ENCODE results near the gene TRIM2.

Gene TRIM2

DNA sequence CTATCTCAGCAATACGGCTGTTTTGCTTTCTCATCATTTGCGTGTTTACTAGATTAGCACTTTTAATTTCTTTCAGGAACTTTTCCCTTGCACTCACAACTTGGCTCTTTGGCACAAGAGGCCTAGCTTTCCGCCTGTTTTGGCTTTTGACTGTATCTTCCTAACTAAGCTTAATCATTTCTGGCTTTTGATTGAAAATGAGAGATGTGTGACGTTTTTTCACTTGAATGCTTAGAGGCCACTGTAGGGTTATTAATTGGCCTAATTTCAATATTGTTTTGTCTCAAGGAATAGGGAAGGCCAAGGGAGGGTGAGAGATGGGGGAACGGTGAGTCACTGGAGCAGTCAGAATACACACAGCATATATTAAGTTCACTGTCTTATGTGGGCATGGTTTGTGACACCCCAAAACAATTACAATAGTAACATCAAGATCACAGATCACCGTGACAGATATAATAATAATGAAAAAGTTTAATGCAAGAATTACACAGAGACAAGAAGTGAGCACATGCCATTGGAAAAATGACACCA is 167.5 kb downstream of the TRIM2 start:
- no peak for DNase-seq (ENCODE audit: low read depth, low spot score)
- TF ChIP-seq, protein P1, sequence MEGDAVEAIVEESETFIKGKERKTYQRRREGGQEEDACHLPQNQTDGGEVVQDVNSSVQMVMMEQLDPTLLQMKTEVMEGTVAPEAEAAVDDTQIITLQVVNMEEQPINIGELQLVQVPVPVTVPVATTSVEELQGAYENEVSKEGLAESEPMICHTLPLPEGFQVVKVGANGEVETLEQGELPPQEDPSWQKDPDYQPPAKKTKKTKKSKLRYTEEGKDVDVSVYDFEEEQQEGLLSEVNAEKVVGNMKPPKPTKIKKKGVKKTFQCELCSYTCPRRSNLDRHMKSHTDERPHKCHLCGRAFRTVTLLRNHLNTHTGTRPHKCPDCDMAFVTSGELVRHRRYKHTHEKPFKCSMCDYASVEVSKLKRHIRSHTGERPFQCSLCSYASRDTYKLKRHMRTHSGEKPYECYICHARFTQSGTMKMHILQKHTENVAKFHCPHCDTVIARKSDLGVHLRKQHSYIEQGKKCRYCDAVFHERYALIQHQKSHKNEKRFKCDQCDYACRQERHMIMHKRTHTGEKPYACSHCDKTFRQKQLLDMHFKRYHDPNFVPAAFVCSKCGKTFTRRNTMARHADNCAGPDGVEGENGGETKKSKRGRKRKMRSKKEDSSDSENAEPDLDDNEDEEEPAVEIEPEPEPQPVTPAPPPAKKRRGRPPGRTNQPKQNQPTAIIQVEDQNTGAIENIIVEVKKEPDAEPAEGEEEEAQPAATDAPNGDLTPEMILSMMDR (IDR thresholded peaks at IDR 0.05; ENCODE audit: low read depth, low read length), result no peak
- in situ Hi-C loops (cut with HindIII; ENCODE audit: low sequenced_read_pairs), result no loop called here
- H3K4me3 ChIP-seq (ENCODE audit: low read depth, low read length), result no peak overlapping the region

- in situ Hi-C loops (cut with HindIII; ENCODE audit: low sequenced_read_pairs), result no loop called here
- TF ChIP-seq, protein P1 (IDR thresholded peaks at IDR 0.05; ENCODE audit: low read depth, low read length), result no peak
- DNase-seq (ENCODE audit: low read depth, low spot score), result no peak
- no peak overlapping the region for H3K4me3 ChIP-seq (ENCODE audit: low read depth, low read length)
Measured at GRCh38 chr4:153372967-153373562, 168.8 kb downstream of the TRIM2 start.

GRCh38 chr4:153374442-153374841 is 170.2 kb downstream of the TRIM2 start:
- TF ChIP-seq, protein P1 (IDR thresholded peaks at IDR 0.05; ENCODE audit: low read depth, low read length), result no peak
- DNase-seq (ENCODE audit: low read depth, low spot score), result no peak
- in situ Hi-C loops (cut with HindIII; ENCODE audit: low sequenced_read_pairs), result no loop called here
- H3K4me3 ChIP-seq (ENCODE audit: low read depth, low read length), result no peak overlapping the region

- no peak for DNase-seq (ENCODE audit: low read depth, low spot score)
- no peak overlapping the region for H3K4me3 ChIP-seq (ENCODE audit: low read depth, low read length)
- TF ChIP-seq, protein P1 (IDR thresholded peaks at IDR 0.05; ENCODE audit: low read depth, low read length), result no peak
- in situ Hi-C loops (cut with HindIII; ENCODE audit: low sequenced_read_pairs), result no loop called here
Measured at GRCh38 chr4:153375303-153375702, 171.1 kb downstream of the TRIM2 start.

DNA sequence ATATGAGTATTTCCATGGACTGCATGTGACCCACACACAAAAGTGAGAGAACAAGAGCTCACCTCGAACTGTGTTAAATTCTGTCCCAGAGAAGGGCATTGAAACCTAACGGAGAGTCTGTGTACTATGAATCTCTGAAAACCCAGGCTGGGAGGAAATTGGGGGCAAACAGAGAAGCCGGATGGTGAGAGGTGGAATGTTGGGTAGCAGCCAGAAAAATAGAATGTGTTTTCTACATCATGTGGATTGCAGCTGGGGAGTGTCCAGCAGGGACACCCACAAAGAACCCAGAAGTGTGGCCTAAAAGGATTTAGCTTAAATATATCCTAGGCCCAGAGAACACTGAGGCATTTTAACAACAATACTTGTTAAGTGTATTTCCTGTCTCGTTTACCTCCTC is 178.9 kb downstream of the TRIM2 start:
- no peak for DNase-seq (ENCODE audit: low read depth, low spot score)
- H3K4me3 ChIP-seq (ENCODE audit: low read depth, low read length), result no peak overlapping the region
- TF ChIP-seq, protein P1 (IDR thresholded peaks at IDR 0.05; ENCODE audit: low read depth, low read length), result no peak
- in situ Hi-C loops (cut with HindIII; ENCODE audit: low sequenced_read_pairs), result no loop called here

GRCh38 chr4:153384160-153384559 is 179.9 kb downstream of the TRIM2 start:
- in situ Hi-C loops (cut with HindIII; ENCODE audit: low sequenced_read_pairs), result no loop called here

More at GRCh38 chr4:153384160-153384559, 179.9 kb downstream of the TRIM2 start:
- H3K4me3 ChIP-seq (ENCODE audit: low read depth, low read length), result no peak overlapping the region
- no peak for DNase-seq (ENCODE audit: low read depth, low spot score)
- TF ChIP-seq, protein P1 (IDR thresholded peaks at IDR 0.05; ENCODE audit: low read depth, low read length), result no peak
